ENCODE data around the gene IMMP2L.

Gene IMMP2L

GRCh38 chr7:110922906-110923305 lies 639.4 kb downstream of the IMMP2L start:
- peak; percentile 23 for DNase-seq (ENCODE audit: low spot score)

- DNase-seq (ENCODE audit: low spot score) = no peak
These were observed 640.6 kb downstream of the IMMP2L start for GRCh38 chr7:110921595-110922151.

- no peak for DNase-seq (ENCODE audit: low spot score)
These were observed 643.2 kb downstream of the IMMP2L start for GRCh38 chr7:110918949-110919548.

GRCh38 chr7:110914263-110914662 lies 648.0 kb downstream of the IMMP2L start:
- DNase-seq (ENCODE audit: low spot score) = no peak

GRCh38 chr7:110911632-110912031 lies 650.7 kb downstream of the IMMP2L start:
- no peak for DNase-seq (ENCODE audit: low spot score)

DNA sequence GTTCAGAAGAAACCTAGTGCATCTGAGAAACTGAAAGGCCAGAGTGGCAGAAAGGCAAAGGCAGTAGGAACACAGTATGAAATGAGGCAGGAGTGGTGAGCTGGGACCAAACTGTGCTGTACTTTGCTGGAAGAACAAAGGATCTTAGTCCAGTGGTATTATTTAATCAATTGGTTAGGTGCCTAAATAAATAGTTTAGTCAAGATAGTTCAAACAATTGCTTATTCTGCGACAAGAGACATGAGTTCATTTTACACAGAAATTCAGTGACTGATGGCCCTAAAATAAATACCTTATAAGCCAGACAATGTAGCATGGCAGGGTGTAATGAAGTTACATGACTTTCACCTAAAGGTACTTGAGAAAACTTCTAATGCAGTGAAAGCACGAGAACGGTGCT lies 653.2 kb downstream of the IMMP2L start:
- no peak for DNase-seq (ENCODE audit: low spot score)

DNA sequence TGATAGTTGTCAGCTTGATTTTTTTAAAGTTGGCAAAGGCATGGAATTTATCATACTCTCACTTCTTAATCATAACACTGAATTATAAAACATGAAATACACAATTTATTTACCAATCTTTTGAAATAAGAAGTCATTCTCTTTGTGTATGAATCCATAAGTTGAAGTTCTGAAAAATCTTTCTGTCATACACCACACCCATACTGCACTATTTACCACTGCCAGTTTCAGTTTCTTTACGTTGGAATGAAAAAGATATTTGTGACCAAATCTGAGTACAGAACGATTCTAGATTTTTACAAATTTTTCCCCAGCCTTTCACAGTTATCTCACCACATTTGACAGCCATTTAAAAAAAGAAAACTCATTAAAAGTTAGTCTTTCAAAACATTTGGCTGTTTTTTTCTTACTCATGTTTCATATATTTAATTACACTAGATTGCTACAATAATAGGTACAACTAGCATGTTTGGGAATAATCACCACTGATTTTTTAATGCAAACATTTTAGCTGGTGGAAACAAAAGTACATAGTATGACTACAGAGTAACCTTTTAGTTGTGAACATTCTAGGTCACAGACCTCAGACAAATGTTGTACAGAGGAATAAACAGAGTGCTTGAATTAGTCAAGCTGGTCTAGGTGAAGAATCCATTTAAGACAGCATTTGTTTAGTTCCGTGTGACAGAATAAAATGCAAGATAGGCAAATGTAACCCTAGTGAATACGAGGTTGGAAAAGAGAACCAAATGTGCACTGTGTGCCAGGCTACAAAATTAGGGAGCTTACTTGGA lies 656.3 kb downstream of the IMMP2L start:
- no peak for DNase-seq (ENCODE audit: low spot score)

- no peak for DNase-seq (ENCODE audit: low spot score)
These were observed 663.8 kb downstream of the IMMP2L start for GRCh38 chr7:110898516-110898915.

DNA sequence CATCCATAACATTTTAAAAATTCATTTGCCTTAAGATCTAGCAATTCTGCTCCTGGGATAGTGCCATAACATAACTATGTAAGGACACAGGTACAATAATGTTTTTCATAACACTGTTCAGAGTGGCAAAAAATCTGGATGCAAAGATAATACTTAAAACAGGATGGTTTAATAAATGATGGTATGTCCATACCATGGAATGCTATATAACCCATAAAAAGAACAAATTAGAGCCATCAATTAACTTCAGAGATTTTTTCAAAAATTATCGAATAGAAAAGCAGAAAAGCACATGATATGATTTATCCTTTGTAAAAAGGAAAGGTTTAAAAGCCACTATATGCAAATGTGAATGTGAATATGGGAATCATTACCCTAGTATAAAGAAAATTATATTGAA lies 664.8 kb downstream of the IMMP2L start:
- no peak for DNase-seq (ENCODE audit: low spot score)

- DNase-seq (ENCODE audit: low spot score) = no peak
These were observed 668.2 kb downstream of the IMMP2L start for GRCh38 chr7:110894111-110894510.

DNA sequence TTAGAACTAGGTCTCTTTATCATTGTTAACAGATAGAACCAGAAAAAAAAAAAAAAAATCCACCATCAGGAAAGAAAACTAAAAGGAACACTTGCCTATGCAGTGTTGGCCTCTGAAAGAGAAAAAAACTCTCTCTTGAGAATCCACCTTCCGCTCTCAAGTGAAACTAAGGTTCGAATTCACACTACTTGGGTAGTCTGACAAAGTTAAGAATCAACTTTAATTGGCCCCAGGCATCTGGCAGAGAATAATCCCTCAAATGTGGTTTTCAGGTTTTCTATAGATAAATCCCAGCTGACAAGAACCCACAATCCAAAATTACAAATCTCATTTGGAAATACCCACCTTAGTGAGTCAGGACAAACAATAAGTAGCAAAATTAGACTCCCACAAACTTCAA lies 671.1 kb downstream of the IMMP2L start:
- DNase-seq (ENCODE audit: low spot score) = no peak

GRCh38 chr7:110890101-110890500 lies 672.2 kb downstream of the IMMP2L start:
- DNase-seq (ENCODE audit: low spot score) = no peak

- no peak for DNase-seq (ENCODE audit: low spot score)
These were observed 673.0 kb downstream of the IMMP2L start for GRCh38 chr7:110889335-110889734.

DNA sequence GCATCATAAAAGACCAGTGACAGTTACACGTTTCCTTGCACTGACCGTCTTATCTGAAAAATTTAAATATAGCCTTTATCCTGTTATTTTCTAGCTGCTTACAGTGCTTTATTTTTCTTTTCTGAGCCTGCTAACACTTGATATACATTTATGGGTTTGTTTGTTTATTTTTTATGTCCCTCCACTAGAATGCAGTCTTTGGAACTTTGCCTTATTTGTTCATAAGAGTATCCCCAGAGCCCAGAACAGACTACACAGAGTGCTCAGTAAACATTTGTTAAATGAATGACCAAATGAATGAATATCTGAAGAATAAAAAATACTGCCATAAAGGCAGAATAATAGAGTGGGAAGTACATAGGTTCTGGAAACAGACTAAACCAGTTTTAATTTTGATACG lies 673.7 kb downstream of the IMMP2L start:
- DNase-seq (ENCODE audit: low spot score) = no peak

DNA sequence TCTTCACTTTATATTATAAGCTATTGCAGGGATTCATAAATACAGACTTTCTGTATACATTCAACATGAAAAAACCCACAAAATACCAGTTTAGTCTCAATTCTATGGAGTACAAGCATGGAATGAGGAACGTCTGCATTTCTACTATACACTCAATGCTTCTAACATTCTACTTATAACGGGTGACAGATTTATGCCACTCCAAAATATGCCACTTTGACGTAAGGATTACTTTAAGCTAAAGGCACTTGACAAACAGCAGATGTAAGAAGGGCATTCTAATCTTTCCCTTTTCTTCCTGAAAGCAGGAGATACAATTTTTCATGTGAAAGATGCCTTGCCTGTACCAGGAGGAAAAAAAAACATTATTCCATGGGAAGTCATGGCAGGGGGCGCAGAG lies 676.8 kb downstream of the IMMP2L start:
- DNase-seq (ENCODE audit: low spot score) = no peak

GRCh38 chr7:110881721-110882120 lies 680.6 kb downstream of the IMMP2L start:
- no peak for DNase-seq (ENCODE audit: low spot score)

DNA sequence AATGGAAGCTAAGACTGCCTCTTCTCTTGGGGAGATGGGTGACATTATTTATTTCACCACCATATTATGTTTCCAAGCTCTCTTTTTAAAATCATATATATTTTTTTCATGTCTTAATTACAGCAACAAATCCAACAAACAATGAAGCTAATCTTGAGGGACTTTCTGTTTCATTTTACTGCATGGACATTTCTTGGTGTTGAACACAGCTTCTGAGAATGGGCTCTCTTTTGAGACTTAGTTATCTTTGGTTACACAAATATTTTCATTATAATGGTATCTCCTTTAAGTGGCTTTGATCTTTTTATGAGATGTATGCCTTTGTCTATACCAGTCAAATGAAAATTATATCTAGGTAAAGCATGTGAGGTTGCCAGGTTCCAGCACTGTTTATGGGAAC lies 681.3 kb downstream of the IMMP2L start:
- DNase-seq (ENCODE audit: low spot score) = no peak

GRCh38 chr7:110877016-110877415 lies 685.3 kb downstream of the IMMP2L start:
- DNase-seq (ENCODE audit: low spot score) = peak; percentile 2

- no peak for DNase-seq (ENCODE audit: low spot score)
These were observed 686.9 kb downstream of the IMMP2L start for GRCh38 chr7:110875346-110875745.

GRCh38 chr7:110871856-110872255 lies 690.4 kb downstream of the IMMP2L start:
- DNase-seq (ENCODE audit: low spot score) = no peak

GRCh38 chr7:110870926-110871325 lies 691.4 kb downstream of the IMMP2L start:
- DNase-seq (ENCODE audit: low spot score) = no peak

GRCh38 chr7:110868458-110868857 lies 693.8 kb downstream of the IMMP2L start:
- no peak for DNase-seq (ENCODE audit: low spot score)

- DNase-seq (ENCODE audit: low spot score) = no peak
These were observed 694.5 kb downstream of the IMMP2L start for GRCh38 chr7:110867771-110868170.

- no peak for DNase-seq (ENCODE audit: low spot score)
These were observed 699.0 kb downstream of the IMMP2L start for GRCh38 chr7:110863258-110863657.

All from AG08396 (cell line).